Measurements from ENCODE around the gene ATP6AP1.
"Not testable (repeated sequence)": the region's sequence is repeated elsewhere in the genome, so short reads cannot be mapped to it uniquely, and the experiment has no call there.

The ATP6AP1 gene

DNA sequence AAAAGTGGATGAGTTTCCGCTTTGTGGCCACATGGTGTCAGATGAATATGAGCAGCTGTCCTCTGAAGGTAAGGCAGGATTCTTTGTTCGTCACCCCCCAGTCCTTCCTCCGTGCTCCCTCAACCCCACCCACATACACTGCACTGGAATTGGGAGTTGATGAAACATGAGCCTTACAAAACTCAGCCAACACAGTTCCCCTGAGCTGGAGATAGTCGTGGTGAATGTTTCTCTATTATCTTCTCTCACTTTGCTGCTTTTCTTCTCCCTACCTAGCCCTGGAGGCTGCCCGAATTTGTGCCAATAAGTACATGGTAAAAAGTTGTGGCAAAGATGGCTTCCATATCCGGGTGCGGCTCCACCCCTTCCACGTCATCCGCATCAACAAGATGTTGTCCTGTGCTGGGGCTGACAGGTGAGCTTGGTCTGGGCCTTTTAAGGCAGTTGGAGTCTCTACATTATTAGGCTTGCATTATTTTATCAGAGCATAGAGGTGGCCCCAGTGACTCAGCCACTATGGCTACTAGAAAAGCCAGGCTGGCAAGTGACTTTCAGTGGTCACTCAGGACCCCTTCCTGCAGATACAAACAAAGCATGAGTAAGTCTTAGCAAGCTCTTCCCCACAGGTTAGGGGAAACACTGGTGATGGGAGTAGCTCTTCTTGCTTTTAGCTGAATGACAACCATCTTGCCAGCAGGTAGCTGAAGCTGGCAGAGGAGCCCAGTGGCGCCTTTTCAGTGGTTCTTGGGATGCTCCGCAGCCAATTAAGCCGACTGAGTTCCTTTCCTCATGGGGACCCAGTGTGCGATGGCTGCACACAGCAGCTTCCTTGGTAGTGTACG lies 28.7 kb upstream of the ATP6AP1 start:
- no peak for DNase-seq

DNA sequence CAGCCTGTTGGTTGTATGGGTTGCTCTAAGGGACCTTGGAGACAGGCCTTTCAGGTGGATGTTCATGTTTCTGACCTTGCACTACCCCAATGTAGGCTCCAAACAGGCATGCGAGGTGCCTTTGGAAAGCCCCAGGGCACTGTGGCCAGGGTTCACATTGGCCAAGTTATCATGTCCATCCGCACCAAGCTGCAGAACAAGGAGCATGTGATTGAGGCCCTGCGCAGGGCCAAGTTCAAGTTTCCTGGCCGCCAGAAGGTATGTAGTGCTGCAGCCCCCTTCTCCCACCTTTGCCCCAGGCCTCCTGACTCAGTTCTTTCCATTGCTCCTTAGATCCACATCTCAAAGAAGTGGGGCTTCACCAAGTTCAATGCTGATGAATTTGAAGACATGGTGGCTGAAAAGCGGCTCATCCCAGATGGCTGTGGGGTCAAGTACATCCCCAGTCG lies 28.1 kb upstream of the ATP6AP1 start:
- not testable (repeated sequence) for DNase-seq

GRCh38 chrX:154401045-154401799 lies 27.3 kb upstream of the ATP6AP1 start:
- no peak for DNase-seq

- no peak for DNase-seq
Measured at GRCh38 chrX:154401918-154402621, 26.4 kb upstream of the ATP6AP1 start.

- no peak for DNase-seq
Measured at GRCh38 chrX:154402622-154403127, 25.8 kb upstream of the ATP6AP1 start.

DNA sequence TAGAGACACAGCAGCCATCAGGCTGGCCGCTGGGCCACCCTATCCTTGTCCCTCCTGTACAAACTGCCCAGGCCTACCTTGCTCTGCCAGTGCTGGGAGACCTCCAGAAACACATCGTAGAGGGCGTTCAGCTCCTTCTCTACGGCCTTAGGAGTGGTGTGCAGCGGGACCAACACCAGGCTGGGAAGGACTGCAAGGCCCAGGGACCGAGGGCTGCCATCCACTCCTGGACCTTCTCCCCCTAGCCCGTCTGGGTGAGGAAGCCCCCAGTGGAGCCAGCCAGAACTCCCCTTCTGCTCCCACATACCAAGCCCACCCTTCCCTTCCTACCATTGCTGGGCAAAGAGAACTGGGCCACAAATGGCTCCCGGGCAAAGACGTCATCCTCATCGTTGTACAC lies 25.3 kb upstream of the ATP6AP1 start:
- DNase-seq = no peak

- no peak for DNase-seq
Measured at GRCh38 chrX:154403858-154404257, 24.6 kb upstream of the ATP6AP1 start.

GRCh38 chrX:154404625-154405192 lies 23.8 kb upstream of the ATP6AP1 start:
- DNase-seq = no peak

DNA sequence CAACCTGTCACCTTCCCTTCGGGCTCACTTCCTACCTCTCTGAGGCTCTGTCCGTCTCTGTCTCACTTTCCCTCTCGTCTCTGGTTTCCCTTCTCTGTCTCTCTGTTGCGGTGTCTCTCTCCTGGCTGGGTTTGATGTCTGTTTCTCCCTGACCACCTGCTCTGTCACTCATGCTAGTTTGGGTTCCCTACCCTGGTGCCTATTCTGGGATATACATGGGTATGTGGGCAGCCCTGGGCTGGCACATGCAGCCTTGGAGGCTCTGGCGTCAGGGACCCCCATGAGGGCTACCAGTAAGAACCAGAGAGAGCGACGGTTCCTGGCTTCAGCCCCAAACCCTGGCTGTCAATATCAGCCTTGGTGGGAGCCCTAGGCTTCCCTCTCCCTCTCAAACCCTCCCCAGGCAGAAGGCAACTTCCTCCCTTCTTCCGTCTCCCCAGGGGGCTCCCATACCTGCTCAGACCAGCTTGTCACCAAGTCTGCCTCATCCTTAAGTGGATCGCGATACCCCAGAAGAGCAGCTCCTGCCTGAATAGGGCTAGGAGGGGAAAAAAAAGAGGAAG lies 19.7 kb upstream of the ATP6AP1 start:
- DNase-seq = no peak

GRCh38 chrX:154409222-154409871 lies 19.1 kb upstream of the ATP6AP1 start, which contains the start of gene DNASE1L1:
Gene DNASE1L1, minus strand, starts transcription at chrX:154409254. Its CDS starts 3,686 bp downstream, at chrX:154405568.
- DNase-seq = no peak

GRCh38 chrX:154411981-154412340 lies 16.5 kb upstream of the ATP6AP1 start:
- no peak for DNase-seq

- DNase-seq = no peak
Measured at GRCh38 chrX:154412468-154412867, 16.0 kb upstream of the ATP6AP1 start.

- no peak for DNase-seq
Measured at GRCh38 chrX:154413142-154413541, 15.3 kb upstream of the ATP6AP1 start.

DNA sequence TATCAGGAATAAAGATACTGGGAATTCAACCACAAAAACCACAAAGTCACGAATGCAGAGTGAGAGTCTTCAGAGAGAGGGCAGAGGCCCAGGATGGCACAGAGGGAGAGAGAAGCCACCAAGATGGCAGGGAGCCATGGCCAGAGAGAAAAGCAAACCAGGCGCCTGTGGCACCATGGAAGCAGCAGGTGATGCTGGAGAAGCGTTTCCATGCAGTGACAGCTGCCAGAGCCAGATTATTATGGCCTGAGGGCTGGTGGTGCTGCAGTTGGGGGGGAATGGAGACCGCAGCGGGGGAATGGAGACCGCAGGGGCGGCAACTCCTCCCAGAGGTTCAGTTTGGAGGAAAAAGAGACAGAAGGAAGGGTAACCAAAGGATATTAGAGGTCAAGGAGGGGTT lies 11.3 kb upstream of the ATP6AP1 start:
- peak; percentile 24 for DNase-seq

- DNase-seq = no peak
Measured at GRCh38 chrX:154419189-154419588, 9.3 kb upstream of the ATP6AP1 start.

GRCh38 chrX:154419688-154420401 lies 8.6 kb upstream of the ATP6AP1 start:
- no peak for DNase-seq

DNA sequence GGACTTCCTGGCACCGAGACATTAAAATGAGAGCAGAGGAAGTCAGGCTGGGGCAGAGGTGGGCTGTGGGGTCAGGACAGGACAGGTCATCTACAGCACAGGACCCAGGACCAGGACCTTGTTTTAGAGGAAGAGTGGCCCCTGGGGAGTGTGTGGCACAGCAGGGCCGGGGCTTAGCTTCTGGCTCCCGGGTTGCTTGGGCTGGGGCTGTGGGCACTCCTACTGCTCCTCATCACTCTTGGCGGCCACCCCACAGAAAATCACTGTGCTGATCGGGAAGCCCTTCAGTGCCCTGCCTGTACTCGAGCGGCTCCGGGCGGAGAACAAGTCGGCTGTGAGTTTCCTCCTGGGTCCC lies 8.1 kb upstream of the ATP6AP1 start:
- no peak for DNase-seq

GRCh38 chrX:154426916-154427770 lies 1.3 kb upstream of the ATP6AP1 start:
- DNase-seq = no peak

DNA sequence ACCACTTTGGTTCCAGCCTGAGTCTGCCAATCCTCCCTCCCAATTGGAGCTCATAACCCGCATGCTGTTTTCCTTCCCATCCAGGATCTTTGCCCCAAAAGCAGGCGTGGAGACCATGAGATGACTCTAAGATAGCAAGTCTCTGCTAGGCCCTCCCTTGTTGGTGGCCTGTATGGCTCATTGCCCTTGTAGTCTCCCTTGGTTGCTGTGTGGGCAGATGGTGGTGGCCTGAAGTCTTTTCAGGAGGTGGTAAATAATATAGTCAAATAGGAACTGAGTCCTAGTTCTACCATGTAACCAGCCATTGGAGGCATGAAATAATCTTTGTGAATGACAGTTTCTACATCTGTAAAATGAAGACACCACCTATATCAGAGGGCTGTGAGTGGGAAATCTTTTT lies 1.2 kb downstream of the ATP6AP1 start:
- no peak for DNase-seq

DNA sequence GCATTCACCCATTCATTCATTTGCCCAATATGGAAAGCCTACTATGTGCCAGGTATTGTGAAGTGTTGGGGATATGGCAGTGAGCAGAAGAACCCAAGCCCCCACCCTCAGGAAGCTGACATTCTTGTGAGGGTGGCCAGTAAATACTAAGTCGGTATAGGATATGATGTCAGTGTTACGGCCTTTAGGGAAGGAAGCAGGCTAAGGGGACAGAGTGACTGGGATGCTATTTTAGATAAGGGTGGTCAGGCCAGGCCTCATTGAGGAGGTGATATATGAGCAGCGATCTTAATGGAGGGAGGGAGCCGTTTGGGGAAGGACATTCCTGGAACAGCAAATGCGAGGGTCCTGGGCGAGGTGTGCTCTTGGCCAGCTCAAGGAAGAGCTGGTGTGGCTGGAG lies 2.0 kb downstream of the ATP6AP1 start:
- no peak for DNase-seq
